ENCODE results near the gene ZNF334.

The ZNF334 gene

GRCh38 chr20:46557231-46557956, 44.0 kb upstream of the ZNF334 start:
- no peak overlapping the region for H3K4me3 ChIP-seq (ENCODE audit: low read length)
- no peak for TF ChIP-seq CTCF (conservative IDR thresholded peaks at IDR 0.05; ENCODE audit: low read depth, low read length)
- DNase-seq (ENCODE audit: low read depth): no peak

GRCh38 chr20:46555370-46555956, 42.1 kb upstream of the ZNF334 start:
- no peak overlapping the region for H3K4me3 ChIP-seq (ENCODE audit: low read length)
- no peak for TF ChIP-seq CTCF (conservative IDR thresholded peaks at IDR 0.05; ENCODE audit: low read depth, low read length)
- DNase-seq (ENCODE audit: low read depth): no peak

- no peak for TF ChIP-seq CTCF (conservative IDR thresholded peaks at IDR 0.05; ENCODE audit: low read depth, low read length)
- no peak overlapping the region for H3K4me3 ChIP-seq (ENCODE audit: low read length)
- no peak for DNase-seq (ENCODE audit: low read depth)
Measured at GRCh38 chr20:46554828-46555227, 41.5 kb upstream of the ZNF334 start.

GRCh38 chr20:46553926-46554325, 40.6 kb upstream of the ZNF334 start:
- DNase-seq (ENCODE audit: low read depth): no peak
- TF ChIP-seq CTCF (conservative IDR thresholded peaks at IDR 0.05; ENCODE audit: low read depth, low read length): no peak
- no peak overlapping the region for H3K4me3 ChIP-seq (ENCODE audit: low read length)

GRCh38 chr20:46552460-46553420, 39.4 kb upstream of the ZNF334 start:
- H3K4me3 ChIP-seq (ENCODE audit: low read length): no peak overlapping the region
- DNase-seq (ENCODE audit: low read depth): no peak
- no peak for TF ChIP-seq CTCF (conservative IDR thresholded peaks at IDR 0.05; ENCODE audit: low read depth, low read length)

- H3K4me3 ChIP-seq (ENCODE audit: low read length): no peak overlapping the region
- TF ChIP-seq CTCF (conservative IDR thresholded peaks at IDR 0.05; ENCODE audit: low read depth, low read length): no peak
- no peak for DNase-seq (ENCODE audit: low read depth)
Measured at GRCh38 chr20:46551522-46552381, 38.4 kb upstream of the ZNF334 start.
